ENCODE measurements around the gene MFRP.

The MFRP gene

DNA sequence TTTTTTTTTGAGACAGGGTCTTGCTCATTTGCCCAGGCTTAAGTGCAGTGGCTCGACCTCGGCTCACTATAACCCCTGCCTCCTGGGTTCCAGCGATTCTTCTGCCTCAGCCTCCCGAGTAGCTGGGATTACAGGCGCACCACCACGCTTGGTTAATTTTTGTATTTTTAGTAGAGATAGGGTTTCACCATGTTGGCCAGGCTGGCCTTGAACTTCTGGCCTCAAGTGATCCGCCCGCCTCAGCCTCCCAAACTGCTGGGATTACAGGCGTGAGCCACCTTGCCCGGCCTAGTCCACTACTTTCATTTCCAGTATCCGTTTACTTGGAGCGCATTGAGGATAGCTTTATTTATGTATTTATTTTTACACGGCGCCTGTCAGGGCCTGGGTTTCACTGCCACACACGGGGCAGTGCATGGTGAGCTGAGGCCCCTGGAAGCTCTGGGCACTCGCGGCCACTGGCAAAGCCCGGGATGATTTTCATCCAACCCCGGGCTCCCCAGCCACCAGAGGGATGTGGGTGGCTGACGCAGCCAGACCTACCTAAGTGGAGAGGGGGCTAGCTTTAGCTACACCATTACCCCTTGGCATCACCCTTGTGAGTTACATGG lies 23.5 kb downstream of the MFRP start:
- TF ChIP-seq, protein P1, sequence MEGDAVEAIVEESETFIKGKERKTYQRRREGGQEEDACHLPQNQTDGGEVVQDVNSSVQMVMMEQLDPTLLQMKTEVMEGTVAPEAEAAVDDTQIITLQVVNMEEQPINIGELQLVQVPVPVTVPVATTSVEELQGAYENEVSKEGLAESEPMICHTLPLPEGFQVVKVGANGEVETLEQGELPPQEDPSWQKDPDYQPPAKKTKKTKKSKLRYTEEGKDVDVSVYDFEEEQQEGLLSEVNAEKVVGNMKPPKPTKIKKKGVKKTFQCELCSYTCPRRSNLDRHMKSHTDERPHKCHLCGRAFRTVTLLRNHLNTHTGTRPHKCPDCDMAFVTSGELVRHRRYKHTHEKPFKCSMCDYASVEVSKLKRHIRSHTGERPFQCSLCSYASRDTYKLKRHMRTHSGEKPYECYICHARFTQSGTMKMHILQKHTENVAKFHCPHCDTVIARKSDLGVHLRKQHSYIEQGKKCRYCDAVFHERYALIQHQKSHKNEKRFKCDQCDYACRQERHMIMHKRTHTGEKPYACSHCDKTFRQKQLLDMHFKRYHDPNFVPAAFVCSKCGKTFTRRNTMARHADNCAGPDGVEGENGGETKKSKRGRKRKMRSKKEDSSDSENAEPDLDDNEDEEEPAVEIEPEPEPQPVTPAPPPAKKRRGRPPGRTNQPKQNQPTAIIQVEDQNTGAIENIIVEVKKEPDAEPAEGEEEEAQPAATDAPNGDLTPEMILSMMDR (IDR thresholded peaks at IDR 0.05; ENCODE audit: borderline replicate concordance, insufficient read depth, low read depth, low read length) = no peak
- no peak overlapping the region for H3K4me3 ChIP-seq (ENCODE audit: low read depth, low read length)

DNA sequence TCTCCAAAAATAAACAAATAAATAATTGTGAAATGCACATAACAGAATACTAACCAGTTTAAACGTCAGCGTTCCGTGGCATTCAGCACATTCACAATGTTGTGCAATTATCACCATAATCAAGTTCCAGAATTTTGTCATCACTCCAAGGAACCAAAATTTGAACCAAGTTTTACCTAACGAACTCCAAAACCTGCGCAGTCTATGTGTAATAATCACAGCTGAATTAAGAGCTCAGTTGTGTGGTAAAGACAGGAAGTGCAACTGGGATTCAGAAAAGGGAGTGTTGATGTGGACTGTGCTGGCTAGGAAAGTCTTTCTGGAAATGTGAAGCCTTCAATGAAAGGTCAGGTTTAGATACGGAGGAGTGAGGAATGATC lies 24.2 kb downstream of the MFRP start:
- TF ChIP-seq, protein P1 (IDR thresholded peaks at IDR 0.05; ENCODE audit: borderline replicate concordance, insufficient read depth, low read depth, low read length) = no peak
- H3K4me3 ChIP-seq (ENCODE audit: low read depth, low read length) = no peak overlapping the region

DNA sequence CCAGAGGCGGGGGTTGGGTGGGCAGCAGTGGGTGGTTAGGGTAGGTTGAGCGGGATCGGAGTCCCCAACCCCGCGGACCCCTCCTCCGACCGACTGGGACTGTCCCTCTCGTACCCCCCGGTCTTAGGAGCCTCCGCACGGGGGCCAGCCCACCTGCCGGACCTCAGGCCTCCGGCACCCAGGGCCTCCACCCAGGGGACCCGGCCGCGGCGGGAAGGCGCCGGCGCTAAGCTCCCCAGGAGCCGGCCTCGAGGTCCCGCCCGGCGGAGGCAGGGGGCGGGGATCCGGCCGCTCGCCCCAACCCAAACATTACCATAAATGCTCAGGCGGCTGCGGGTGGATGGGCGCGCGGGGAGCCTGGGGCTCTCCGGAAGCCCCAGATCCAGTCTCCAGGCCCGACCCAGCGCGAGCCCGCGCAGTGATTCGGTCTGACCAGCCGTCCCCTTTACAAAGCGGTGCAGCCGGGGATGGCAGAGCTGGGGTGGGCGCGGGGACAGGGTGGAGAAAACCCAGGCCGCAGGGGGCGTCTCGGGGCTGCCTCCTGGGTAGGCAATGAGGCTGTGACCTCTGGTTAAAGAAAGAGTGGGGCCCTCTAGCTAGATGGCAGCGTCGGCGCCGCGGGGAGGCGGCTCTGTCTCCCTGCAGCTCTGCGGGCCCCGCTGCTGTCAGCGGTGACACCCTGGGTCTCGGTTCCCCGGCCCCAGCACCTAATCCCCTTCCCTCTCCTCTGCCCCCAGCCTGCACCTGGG lies 25.6 kb downstream of the MFRP start:
- TF ChIP-seq, protein P1 (IDR thresholded peaks at IDR 0.05; ENCODE audit: borderline replicate concordance, insufficient read depth, low read depth, low read length) = no peak

DNA sequence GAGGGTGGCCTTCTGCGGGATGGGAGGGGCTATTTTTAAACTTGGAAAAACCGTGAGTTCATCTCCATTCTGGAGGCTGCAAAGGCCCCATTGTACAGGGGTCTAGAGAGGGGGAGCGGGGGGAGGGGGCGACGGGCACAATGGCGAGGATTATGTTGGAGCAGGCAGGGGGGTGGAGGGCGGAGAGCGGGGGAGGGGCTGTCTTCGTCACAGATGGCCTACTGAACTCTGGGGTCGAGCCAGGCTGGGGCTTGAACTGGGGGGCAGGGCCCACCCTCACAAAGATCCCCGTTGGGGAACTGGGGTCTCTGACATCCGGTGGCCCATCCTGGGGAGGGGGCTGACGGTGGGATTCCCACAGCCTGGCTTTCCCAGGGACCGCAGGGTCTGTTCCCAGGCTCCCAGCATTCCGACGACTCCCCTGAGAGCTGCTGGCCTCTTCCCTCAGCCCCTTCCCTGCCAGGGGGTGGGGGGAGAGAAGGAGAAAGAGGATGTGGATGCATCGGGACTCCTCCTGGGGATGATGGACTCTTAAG lies 26.2 kb downstream of the MFRP start:
- TF ChIP-seq, protein P1 (IDR thresholded peaks at IDR 0.05; ENCODE audit: borderline replicate concordance, insufficient read depth, low read depth, low read length) = no peak
- peak overlapping the region; percentile 59 for H3K4me3 ChIP-seq (ENCODE audit: low read depth, low read length)

More for the DNA sequence above, 25.6 kb downstream of the MFRP start:
- peak overlapping the region; percentile 59 for H3K4me3 ChIP-seq (ENCODE audit: low read depth, low read length)

DNA sequence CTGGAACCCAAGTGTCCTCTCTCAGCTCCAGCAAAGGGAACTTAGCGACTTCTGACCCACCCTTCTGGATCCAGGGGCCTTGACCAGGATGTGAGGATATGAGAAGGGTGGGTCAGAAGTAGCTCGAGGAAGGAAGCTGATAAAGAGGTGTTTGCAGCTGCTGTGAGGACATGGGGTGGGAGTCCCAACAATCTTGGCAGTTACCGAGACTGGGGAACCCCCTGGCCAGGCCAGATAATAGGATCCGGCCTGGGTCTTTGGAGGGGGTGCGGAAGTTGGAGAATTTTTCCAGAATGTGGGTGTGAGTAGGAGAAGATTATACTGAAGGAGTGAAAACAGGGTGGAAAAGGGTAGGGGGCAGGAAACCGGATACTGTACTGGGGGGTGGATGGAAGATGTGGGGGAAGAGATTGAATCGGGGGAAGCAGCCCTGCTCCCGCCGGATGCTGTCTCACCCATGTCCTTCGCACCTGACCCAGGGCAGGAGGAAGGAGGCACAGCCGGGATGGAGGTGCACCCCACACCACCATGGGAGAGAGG lies 26.7 kb downstream of the MFRP start:
- no peak overlapping the region for H3K4me3 ChIP-seq (ENCODE audit: low read depth, low read length)
- TF ChIP-seq, protein P1 (IDR thresholded peaks at IDR 0.05; ENCODE audit: borderline replicate concordance, insufficient read depth, low read depth, low read length) = no peak

DNA sequence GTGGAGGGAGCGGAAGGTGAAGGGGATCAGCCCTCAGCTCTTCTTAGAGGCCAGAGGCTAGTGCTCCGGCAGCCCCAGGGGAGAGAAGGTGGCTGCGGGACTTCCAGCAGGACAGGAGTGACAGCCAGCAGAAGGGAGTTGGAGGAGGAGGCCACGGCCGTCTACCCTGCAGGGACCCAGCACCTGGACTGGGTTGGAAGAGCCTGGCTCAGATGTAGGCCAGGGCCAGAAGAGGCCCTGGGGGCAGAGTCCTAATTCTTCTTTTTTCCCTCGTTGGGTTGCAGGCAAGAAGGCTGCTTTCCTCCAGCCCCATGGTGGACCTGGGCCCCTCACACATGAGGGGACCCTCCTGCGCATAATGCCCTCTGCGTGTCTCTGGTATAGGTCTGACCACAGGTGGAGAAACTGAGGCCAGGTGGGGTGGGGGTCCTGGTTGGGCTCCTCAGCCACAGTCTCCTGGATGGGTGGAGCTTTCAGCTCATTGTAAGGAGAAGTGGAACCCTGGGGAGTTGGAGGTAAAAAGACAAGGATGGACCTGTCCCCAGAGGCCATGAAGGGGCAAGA lies 27.3 kb downstream of the MFRP start:
- no peak overlapping the region for H3K4me3 ChIP-seq (ENCODE audit: low read depth, low read length)
- TF ChIP-seq, protein P1 (IDR thresholded peaks at IDR 0.05; ENCODE audit: borderline replicate concordance, insufficient read depth, low read depth, low read length) = no peak
